Esophagus squamous epithelium (tissue), 4 donors: ENCODE results near the gene FAM163B.

Experiments
- CTCF ChIP-seq, 6 experiments: fragments of 450-650 bp in 4 of 6; fragments of 200-600 bp in 2 of 6; sonication (generic) in 2 of 6; IDR thresholded peaks; one replicate each; pipeline ENCODE4 v1.5.1; 2016 to 2019; ENCODE audit warnings: antibody characterized with exemption in 6 of 6, mild to moderate bottlenecking in 4 of 6, moderate library complexity in 4 of 6
- POLR2A ChIP-seq, 4 donors: fragments of 450-650 bp; IDR thresholded peaks; one replicate each; pipeline ENCODE4 v1.6.1; 2017; ENCODE audit warnings: antibody characterized with exemption in 4 of 4, mild to moderate bottlenecking in 4 of 4, moderate library complexity in 3 of 4

GRCh38 chr9:133571391-133571890 is 37.7 kb downstream of the FAM163B start:
- TF ChIP-seq CTCF (IDR thresholded peaks at IDR 0.05) (no peak), POLR2A (IDR thresholded peaks at IDR 0.05) (no peak)
